Fibroblast of the aortic adventitia (primary cell): Measurements from ENCODE around the gene SLC6A4. TPM values are rescaled to one million over a fixed set of nuclear protein-coding genes. Genes with fewer than 3 reads are reported as not detected.
"Not testable (repeated sequence)": the region's sequence is repeated elsewhere in the genome, so short reads cannot be mapped to it uniquely, and the experiment has no call there.

Experiments used
- DNase-seq: peaks from one replicate; pipeline ENCODE4 v3.0.0-alpha.2; 2010; ENCODE audit warnings: low read depth
- H3K4me3 ChIP-seq: 2 replicates; pipeline ENCODE4 v1.5.1; 2011; ENCODE audit warnings: low read depth, mild to moderate bottlenecking, control low read depth, low read length, moderate library complexity
- CTCF ChIP-seq: IDR thresholded peaks from 2 replicates; pipeline ENCODE4 v1.5.1; 2011; ENCODE audit warnings: mild to moderate bottlenecking, low read length, control low read depth, inconsistent platforms; ENCODE audit not compliant: insufficient read depth
- total RNA-seq: library from RNA; depleted of rRNA; stranded (reverse); fragments of >200 nt; gene quantifications from 2 replicates; pipeline ENCODE4 v1.2.3, GENCODE V29; 2012; ENCODE audit warnings: low replicate concordance

The SLC6A4 gene
- total RNA-seq, 1 donor: 23.8 TPM

- no peak overlapping the region for H3K4me3 ChIP-seq
- no peak for TF ChIP-seq CTCF
- no peak for DNase-seq
Observed at GRCh38 chr17:30209930-30210329, 25.6 kb downstream of the SLC6A4 start.

- no peak for TF ChIP-seq CTCF
- no peak overlapping the region for H3K4me3 ChIP-seq
- no peak for DNase-seq
Observed at GRCh38 chr17:30208214-30208613, 27.3 kb downstream of the SLC6A4 start.

GRCh38 chr17:30207655-30208054, 27.8 kb downstream of the SLC6A4 start:
- H3K4me3 ChIP-seq: no peak overlapping the region
- DNase-seq: no peak
- TF ChIP-seq CTCF: no peak

- H3K4me3 ChIP-seq: no peak overlapping the region
- DNase-seq: no peak
- TF ChIP-seq CTCF: no peak
Observed at GRCh38 chr17:30203471-30203981, 32.0 kb downstream of the SLC6A4 start.

- H3K4me3 ChIP-seq, DNase-seq: not testable (repeated sequence)
Observed at GRCh38 chr17:30200656-30201055, 34.8 kb downstream of the SLC6A4 start.

- no peak for DNase-seq
- TF ChIP-seq CTCF: no peak
- H3K4me3 ChIP-seq: no peak overlapping the region
Observed at GRCh38 chr17:30200106-30200505, 35.4 kb downstream of the SLC6A4 start.

- no peak for TF ChIP-seq CTCF
- no peak for DNase-seq
- no peak overlapping the region for H3K4me3 ChIP-seq
Observed at GRCh38 chr17:30199600-30199999, 35.9 kb downstream of the SLC6A4 start.
